Left kidney (tissue), 2 donors: ENCODE results near the gene COBL. TPM values are rescaled to one million over a fixed set of nuclear protein-coding genes. Genes with fewer than 3 reads are reported as not detected.

Experiments
- DNase-seq: peaks from one replicate; pipeline ENCODE4 v3.0.0-alpha.2; 2013
- polyA plus RNA-seq: library from polyadenylated mRNA; unstranded; fragments of 120-200 nt; gene quantifications from one replicate; pipeline ENCODE4 v1.2.1, GENCODE V29; 2013; ENCODE audit not compliant: insufficient read length

COBL gene
- polyA plus RNA-seq, 1 donor, result 24.9 TPM

- DNase-seq, result no peak
Observed at GRCh38 chr7:51142741-51143385, 173.7 kb downstream of the COBL start.

- no peak for DNase-seq
Observed at GRCh38 chr7:51141451-51142003, 175.1 kb downstream of the COBL start.

- DNase-seq, result no peak
Observed at GRCh38 chr7:51140199-51141164, 176.1 kb downstream of the COBL start.

- no peak for DNase-seq
Observed at GRCh38 chr7:51139796-51140195, 176.8 kb downstream of the COBL start.

GRCh38 chr7:51138123-51139085 is 178.2 kb downstream of the COBL start:
- DNase-seq, result no peak

GRCh38 chr7:51135576-51135975 is 181.0 kb downstream of the COBL start:
- no peak for DNase-seq

- DNase-seq, result no peak
Observed at GRCh38 chr7:51134013-51134441, 182.6 kb downstream of the COBL start.

GRCh38 chr7:51132661-51133060 is 183.9 kb downstream of the COBL start:
- no peak for DNase-seq

- no peak for DNase-seq
Observed at GRCh38 chr7:51129527-51130472, 186.8 kb downstream of the COBL start.

- no peak for DNase-seq
Observed at GRCh38 chr7:51128545-51129435, 187.8 kb downstream of the COBL start.

- DNase-seq, result no peak
Observed at GRCh38 chr7:51127618-51127904, 189.0 kb downstream of the COBL start.

GRCh38 chr7:51126813-51127617 is 189.6 kb downstream of the COBL start:
- DNase-seq, result no peak

- no peak for DNase-seq
Observed at GRCh38 chr7:51126324-51126723, 190.3 kb downstream of the COBL start.

- no peak for DNase-seq
Observed at GRCh38 chr7:51124321-51124720, 192.3 kb downstream of the COBL start.

- no peak for DNase-seq
Observed at GRCh38 chr7:51123322-51124019, 193.1 kb downstream of the COBL start.

- no peak for DNase-seq
Observed at GRCh38 chr7:51121931-51122425, 194.6 kb downstream of the COBL start.

- no peak for DNase-seq
Observed at GRCh38 chr7:51121036-51121790, 195.4 kb downstream of the COBL start.
